Measurements from ENCODE around the gene ASIC4.

- no peak for TF ChIP-seq CTCF (IDR thresholded peaks at IDR 0.05)
- no peak for TF ChIP-seq POLR2A (IDR thresholded peaks at IDR 0.05)
Measured at GRCh38 chr2:219538956-219539788, 24.9 kb downstream of the ASIC4 start.
